HG03571 (cell line): ENCODE data around the gene CLCN3.
"Not testable (repeated sequence)": the region's sequence is repeated elsewhere in the genome, so short reads cannot be mapped to it uniquely, and the experiment has no call there.

ENCODE experiments used
- ATAC-seq: cut with Tn5 transposase; IDR thresholded peaks from one replicate; pipeline ENCODE4 v1.9.1; 2021; ENCODE audit not compliant: unreplicated experiment

The CLCN3 gene

GRCh38 chr4:169689681-169690080, 69.3 kb downstream of the CLCN3 start:
- ATAC-seq: no peak

- no peak for ATAC-seq
Measured at GRCh38 chr4:169690787-169691186, 70.4 kb downstream of the CLCN3 start.

GRCh38 chr4:169698331-169698730, 78.0 kb downstream of the CLCN3 start:
- no peak for ATAC-seq

- ATAC-seq: no peak
Measured at GRCh38 chr4:169707958-169708643, 87.7 kb downstream of the CLCN3 start.

GRCh38 chr4:169715826-169716225, 95.4 kb downstream of the CLCN3 start:
- no peak for ATAC-seq

- ATAC-seq: no peak
Measured at GRCh38 chr4:169716677-169717076, 96.3 kb downstream of the CLCN3 start.

- no peak for ATAC-seq
Measured at GRCh38 chr4:169720529-169720928, 100.2 kb downstream of the CLCN3 start.

GRCh38 chr4:169723207-169723965, 103.0 kb downstream of the CLCN3 start:
- no peak for ATAC-seq

- no peak for ATAC-seq
Measured at GRCh38 chr4:169724260-169724659, 103.9 kb downstream of the CLCN3 start.

- no peak for ATAC-seq
Measured at GRCh38 chr4:169727616-169728015, 107.2 kb downstream of the CLCN3 start.

- ATAC-seq: no peak
Measured at GRCh38 chr4:169730564-169730963, 110.2 kb downstream of the CLCN3 start.

GRCh38 chr4:169738604-169739003, 118.2 kb downstream of the CLCN3 start:
- ATAC-seq: not testable (repeated sequence)

- no peak for ATAC-seq
Measured at GRCh38 chr4:169741569-169741968, 121.2 kb downstream of the CLCN3 start.

- ATAC-seq: no peak
Measured at GRCh38 chr4:169744601-169745000, 124.2 kb downstream of the CLCN3 start.

- ATAC-seq: no peak
Measured at GRCh38 chr4:169745291-169745690, 124.9 kb downstream of the CLCN3 start.

GRCh38 chr4:169756971-169757574, 136.7 kb downstream of the CLCN3 start:
- peak; percentile 3 for ATAC-seq

- peak; percentile 92 for ATAC-seq
Measured at GRCh38 chr4:169757575-169758184, 137.3 kb downstream of the CLCN3 start, which contains the start of gene HPF1. HPF1 (minus strand) TSS chr4:169757944; CDS start chr4:169757877, 67 bp downstream.

GRCh38 chr4:169758401-169758962, 138.1 kb downstream of the CLCN3 start:
- ATAC-seq: peak; percentile 5

GRCh38 chr4:169761846-169762245, 141.5 kb downstream of the CLCN3 start:
- ATAC-seq: no peak

- no peak for ATAC-seq
Measured at GRCh38 chr4:169765835-169766234, 145.5 kb downstream of the CLCN3 start.

- no peak for ATAC-seq
Measured at GRCh38 chr4:169766741-169767140, 146.4 kb downstream of the CLCN3 start.
